DMS53 treated with DMSO at 0.1 percent for 48 hours (cell line): ENCODE data around the gene POLD4.
A peak's percentile ranks its signal among the peaks of the same experiment; 100 is the strongest.

ENCODE experiments used
- DNase-seq: peaks from one replicate; lab custom pipeline; 2025; ENCODE audit not compliant: unreplicated experiment; lab: John Stamatoyannopoulos, UW

The POLD4 gene

GRCh38 chr11:67303132-67303834 is 50.1 kb downstream of the POLD4 start, which contains the start of gene SSH3:
Gene SSH3, plus strand, starts transcription at chr11:67303530. Its CDS starts 96 bp downstream, at chr11:67303626.
- DNase-seq: peak; percentile 91

GRCh38 chr11:67302571-67303131 is 50.7 kb downstream of the POLD4 start:
- DNase-seq: peak; percentile 67

- peak; percentile 85 for DNase-seq
Observed at GRCh38 chr11:67301951-67302516, 51.3 kb downstream of the POLD4 start.

- no peak for DNase-seq
Observed at GRCh38 chr11:67301313-67301921, 51.9 kb downstream of the POLD4 start.
